GM12872 (cell line): ENCODE measurements around the gene SEC14L1.

ENCODE experiments used
- CTCF ChIP-seq: IDR thresholded peaks from 3 replicates; pipeline ENCODE4 v1.5.1; 2011; ENCODE audit warnings: low read depth, mild to moderate bottlenecking, low read length, moderate library complexity; ENCODE audit not compliant: insufficient read depth

The SEC14L1 gene

DNA sequence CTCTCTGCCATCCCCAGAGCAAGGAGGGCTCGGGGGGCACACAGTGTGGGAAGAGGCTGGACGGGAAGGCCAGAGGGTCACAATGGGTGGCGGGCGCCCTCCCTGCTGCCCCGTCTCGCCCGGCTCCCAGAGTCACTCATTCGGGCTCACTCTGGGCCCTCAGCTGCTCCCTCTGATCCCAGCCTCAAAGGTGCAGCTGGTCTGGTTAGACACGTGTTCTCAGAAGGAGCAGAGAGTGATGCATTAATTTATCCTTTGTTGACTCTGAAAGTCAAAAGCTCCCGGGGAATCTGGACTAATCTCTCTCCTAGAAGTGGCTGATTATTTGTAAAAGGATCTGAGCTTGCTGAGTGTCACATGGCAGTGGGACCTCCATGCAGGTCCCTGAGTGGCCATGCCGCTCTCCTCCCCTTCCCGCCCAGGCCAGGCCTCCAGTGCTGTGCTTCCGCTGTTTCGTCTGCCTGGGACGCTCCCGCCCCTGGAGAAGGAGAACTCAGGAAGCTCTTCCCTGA is 87.5 kb downstream of the SEC14L1 start:
- TF ChIP-seq CTCF: no peak

GRCh38 chr17:77228816-77229215 is 88.0 kb downstream of the SEC14L1 start:
- no peak for TF ChIP-seq CTCF

- TF ChIP-seq CTCF: no peak
Measured at GRCh38 chr17:77229786-77230435, 89.1 kb downstream of the SEC14L1 start.

GRCh38 chr17:77230436-77230830 is 89.7 kb downstream of the SEC14L1 start:
- no peak for TF ChIP-seq CTCF

DNA sequence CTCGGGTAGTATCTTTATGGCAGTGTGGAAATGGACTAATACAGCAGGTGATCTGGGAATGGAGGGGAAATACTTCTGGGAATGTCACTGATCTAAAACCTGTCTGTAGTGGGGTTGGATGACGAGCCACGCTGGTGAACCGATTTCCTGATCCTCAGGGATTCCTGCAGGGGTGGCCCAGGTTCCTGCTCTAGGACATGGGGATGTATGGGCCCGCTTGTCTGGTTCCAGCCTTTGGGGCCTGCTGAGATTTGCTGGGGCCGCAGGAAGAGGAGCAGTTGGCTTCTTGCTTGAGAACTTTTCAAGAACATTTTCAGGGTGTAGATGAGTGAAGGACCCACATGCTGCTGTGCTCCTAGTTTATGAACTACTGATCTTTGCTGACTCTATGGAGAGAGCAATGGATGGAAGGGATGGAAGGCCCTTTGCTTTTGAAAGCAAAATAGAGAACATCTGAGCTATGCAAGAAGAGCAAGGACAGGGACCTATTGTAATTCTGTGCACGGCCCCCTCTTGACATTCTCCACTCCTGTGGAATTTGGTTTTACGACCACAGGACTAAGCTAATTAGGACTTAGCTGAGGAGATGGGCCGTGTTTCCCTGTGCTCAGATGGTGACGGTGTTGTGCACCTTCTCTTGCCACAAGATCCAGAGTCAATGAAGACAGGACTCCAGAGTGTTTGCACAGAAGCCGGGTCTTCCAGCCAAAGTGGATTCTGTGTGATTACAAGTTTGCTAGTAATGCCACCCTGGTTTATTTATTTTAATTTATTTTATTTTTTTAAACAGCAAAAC is 90.5 kb downstream of the SEC14L1 start:
- TF ChIP-seq CTCF: no peak

DNA sequence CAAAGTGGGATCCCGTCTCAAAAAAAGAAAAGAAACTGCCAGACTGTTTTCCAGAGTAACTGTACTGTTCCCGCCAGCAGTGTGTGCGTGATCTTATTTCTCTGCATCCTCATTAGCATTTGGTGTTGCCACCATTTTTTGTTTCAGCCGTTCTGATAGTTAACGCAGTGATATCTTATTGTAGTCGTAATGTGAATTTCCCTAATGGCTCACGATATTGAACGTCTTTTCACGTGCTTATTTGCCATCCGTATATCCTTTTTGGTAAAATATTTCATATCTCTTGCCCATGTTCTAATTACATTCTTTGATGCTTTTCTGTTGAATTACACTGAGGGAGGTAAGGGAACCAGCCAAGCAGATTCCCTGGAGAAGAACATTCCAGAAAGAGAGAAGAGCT is 92.4 kb downstream of the SEC14L1 start:
- no peak for TF ChIP-seq CTCF

DNA sequence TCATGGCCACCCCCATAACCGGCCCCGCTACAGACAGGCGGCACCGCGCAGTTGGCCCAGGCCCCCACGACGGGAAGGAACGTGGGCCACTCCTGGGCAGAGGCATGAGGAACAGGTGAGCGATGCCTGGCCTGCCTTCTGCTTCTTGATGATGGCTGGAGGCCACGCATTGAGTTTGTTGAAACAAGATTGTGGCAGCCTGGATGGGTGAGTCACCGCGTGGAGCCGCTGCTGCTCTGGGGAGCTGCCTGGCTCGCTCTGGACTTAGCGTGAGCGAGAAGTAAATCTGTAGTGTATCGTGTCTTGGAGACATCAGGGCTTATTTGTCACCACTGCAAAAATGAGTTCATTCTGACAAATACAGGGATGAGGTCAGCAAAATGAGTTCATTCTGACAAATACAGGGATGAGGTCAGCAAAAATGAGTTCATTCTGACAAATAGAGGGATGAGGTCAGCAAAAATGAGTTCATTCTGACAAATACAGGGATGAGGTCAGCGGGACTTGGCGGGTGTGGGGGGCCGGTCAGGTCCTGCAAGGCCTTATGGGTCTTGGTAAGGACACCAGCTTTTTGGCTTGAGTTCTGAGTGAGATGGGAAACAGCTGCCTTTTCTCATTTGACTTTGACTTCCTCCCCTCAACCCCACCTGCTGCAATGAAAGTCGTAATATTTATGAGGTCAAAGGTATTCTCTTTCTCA is 93.0 kb downstream of the SEC14L1 start:
- no peak for TF ChIP-seq CTCF
